Measurements from ENCODE around the gene UBE2E2. TPM values are rescaled to one million over a fixed set of nuclear protein-coding genes. Genes with fewer than 3 reads are reported as not detected.

The UBE2E2 gene
- total and polyA plus RNA-seq, 4 donors: 21.5 to 87.5 (median 29.0) TPM

- Histone ChIP-seq H3K9ac (ENCODE audit: insufficient read depth in 1 of 2, low read length in 2 of 2) (no peak overlapping the region), H3K4me3 (no peak overlapping the region), H3K9me3 (ENCODE audit: control insufficient read depth in 4 of 4, insufficient read depth in 3 of 4, low read length in 3 of 4) (no peaks in the 10 kb centered on the region), H3K27me3 (ENCODE audit: control insufficient read depth in 3 of 3, insufficient read depth in 3 of 3, low read length in 2 of 3) (no peaks in the 10 kb centered on the region), H3K36me3 (ENCODE audit: control insufficient read depth in 4 of 4, insufficient read depth in 4 of 4, low read length in 4 of 4) (no peaks in the 10 kb centered on the region), H3K4me1 (ENCODE audit: control insufficient read depth in 5 of 5, insufficient read depth in 5 of 5, low read length in 5 of 5) (peaks cover 0 to 2% (median 0%) of the 10 kb centered on the region in 5 donors), H3K27ac (ENCODE audit: low read depth in 1 of 2, low read length in 1 of 2) (no peak overlapping the region)
- ATAC-seq (ENCODE audit: insufficient read depth, low FRiP score) (no peak), DNase-seq (no peak)
- TF ChIP-seq CTCF (IDR thresholded peaks at IDR 0.05; ENCODE audit: control extremely low read depth, extremely low read depth): no peak
- 84 to 88% methylated on average over 1 of the region's 1 CpG for WGBS, 2 donors
These were observed 165.6 kb downstream of the UBE2E2 start for GRCh38 chr3:23368731-23369130.

GRCh38 chr3:23372285-23372684, 169.2 kb downstream of the UBE2E2 start:
- peak in 1 of 3 donors; percentile 63 for DNase-seq
- TF ChIP-seq CTCF (IDR thresholded peaks at IDR 0.05; ENCODE audit: control extremely low read depth, extremely low read depth): no peak
- H3K27ac ChIP-seq (ENCODE audit: low read depth in 1 of 2, low read length in 1 of 2): no peak overlapping the region

GRCh38 chr3:23376516-23377248, 173.6 kb downstream of the UBE2E2 start:
- Histone ChIP-seq H3K4me3 (no peak overlapping the region), H3K27me3 (ENCODE audit: control insufficient read depth in 3 of 3, insufficient read depth in 3 of 3, low read length in 2 of 3) (no peaks in the 10 kb centered on the region), H3K27ac (ENCODE audit: low read depth in 1 of 2, low read length in 1 of 2) (no peak overlapping the region), H3K9ac (ENCODE audit: insufficient read depth in 1 of 2, low read length in 2 of 2) (no peak overlapping the region), H3K9me3 (ENCODE audit: control insufficient read depth in 4 of 4, insufficient read depth in 3 of 4, low read length in 3 of 4) (no peaks in the 10 kb centered on the region), H3K4me1 (ENCODE audit: control insufficient read depth in 5 of 5, insufficient read depth in 5 of 5, low read length in 5 of 5) (peaks cover 0 to 4% (median 2%) of the 10 kb centered on the region in 5 donors), H3K36me3 (ENCODE audit: control insufficient read depth in 4 of 4, insufficient read depth in 4 of 4, low read length in 4 of 4) (no peaks in the 10 kb centered on the region)
- DNase-seq (no peak), ATAC-seq (ENCODE audit: insufficient read depth, low FRiP score) (no peak)
- no peak for TF ChIP-seq CTCF (IDR thresholded peaks at IDR 0.05; ENCODE audit: control extremely low read depth, extremely low read depth)
- 90 to 93% methylated on average over 3 of the region's 3 CpGs for WGBS, 2 donors

More at GRCh38 chr3:23372285-23372684, 169.2 kb downstream of the UBE2E2 start:
- Histone ChIP-seq H3K4me1 (ENCODE audit: control insufficient read depth in 5 of 5, insufficient read depth in 5 of 5, low read length in 5 of 5) (peaks cover 0 to 4% (median 2%) of the 10 kb centered on the region in 5 donors), H3K9me3 (ENCODE audit: control insufficient read depth in 4 of 4, insufficient read depth in 3 of 4, low read length in 3 of 4) (no peaks in the 10 kb centered on the region), H3K36me3 (ENCODE audit: control insufficient read depth in 4 of 4, insufficient read depth in 4 of 4, low read length in 4 of 4) (no peaks in the 10 kb centered on the region), H3K9ac (ENCODE audit: insufficient read depth in 1 of 2, low read length in 2 of 2) (no peak overlapping the region), H3K27me3 (ENCODE audit: control insufficient read depth in 3 of 3, insufficient read depth in 3 of 3, low read length in 2 of 3) (no peaks in the 10 kb centered on the region), H3K4me3 (no peak overlapping the region)
- WGBS, 2 donors: 72 to 79% methylated on average over 1 of the region's 1 CpG
- ATAC-seq (ENCODE audit: insufficient read depth, low FRiP score): no peak

Measured in lung (tissue), 12 donors.